IPS-18a (cell line): ENCODE measurements around the gene MPL.
A peak's percentile ranks its signal among the peaks of the same experiment; 100 is the strongest.
"Not testable (repeated sequence)": the region's sequence is repeated elsewhere in the genome, so short reads cannot be mapped to it uniquely, and the experiment has no call there.

ENCODE experiments used
- H3K27ac ChIP-seq: one replicate; pipeline ENCODE4 v1.5.1; 2013; ENCODE audit warnings: low read length
- H3K27me3 ChIP-seq: one replicate; pipeline ENCODE4 v1.6.1; 2013; ENCODE audit warnings: mild to moderate bottlenecking, low read length; ENCODE audit not compliant: control insufficient read depth, insufficient read depth
- H3K36me3 ChIP-seq: one replicate; pipeline ENCODE4 v1.6.1; 2013; ENCODE audit warnings: low read depth, low read length; ENCODE audit not compliant: control insufficient read depth
- H3K4me1 ChIP-seq: one replicate; pipeline ENCODE4 v1.6.1; 2013; ENCODE audit warnings: low read depth, low read length; ENCODE audit not compliant: control insufficient read depth
- H3K4me3 ChIP-seq: one replicate; pipeline ENCODE4 v1.5.1; 2013; ENCODE audit warnings: low read length
- H3K9ac ChIP-seq: one replicate; pipeline ENCODE4 v1.6.1; 2013; ENCODE audit warnings: mild to moderate bottlenecking, low read length, moderate library complexity
- H3K9me3 ChIP-seq: one replicate; pipeline ENCODE4 v1.6.1; 2013; ENCODE audit warnings: low read depth, low read length; ENCODE audit not compliant: control insufficient read depth

MPL gene

GRCh38 chr1:43363935-43364525 is 26.4 kb downstream of the MPL start:
- Histone ChIP-seq H3K36me3 (peaks cover 34% of the 10 kb centered on the region), H3K9me3 (no peaks in the 10 kb centered on the region), H3K9ac (no peak overlapping the region), H3K27me3 (no peaks in the 10 kb centered on the region), H3K4me3 (no peak overlapping the region), H3K27ac (no peak overlapping the region), H3K4me1 (peaks cover 28% of the 10 kb centered on the region)

GRCh38 chr1:43365678-43366077 is 28.1 kb downstream of the MPL start:
- H3K4me3 ChIP-seq, result no peak overlapping the region
- no peaks in the 10 kb centered on the region for H3K27me3 ChIP-seq
- no peaks in the 10 kb centered on the region for H3K9me3 ChIP-seq
- H3K27ac ChIP-seq, result no peak overlapping the region
- H3K36me3 ChIP-seq, result peaks cover 23% of the 10 kb centered on the region
- peaks cover 17% of the 10 kb centered on the region for H3K4me1 ChIP-seq
- no peak overlapping the region for H3K9ac ChIP-seq

DNA sequence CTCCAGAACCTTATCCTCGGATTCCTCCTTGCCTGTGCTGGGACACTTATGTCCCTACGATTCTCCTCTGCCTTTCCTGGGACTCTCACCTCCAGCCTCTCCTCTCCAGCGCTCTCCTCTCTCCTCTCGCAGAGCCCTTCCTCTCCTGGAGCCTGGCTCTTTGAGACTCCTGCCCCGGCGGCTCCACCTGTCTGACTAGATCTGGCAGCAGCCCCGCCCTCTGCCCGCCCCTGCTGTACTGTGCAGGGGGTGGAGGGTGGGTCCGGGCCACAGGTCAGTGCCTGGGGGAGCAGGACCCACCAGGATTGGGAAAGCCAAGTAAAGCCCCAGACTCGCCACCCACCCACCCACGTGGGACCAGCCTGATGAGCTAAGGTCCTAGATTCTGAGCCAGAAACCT is 28.6 kb downstream of the MPL start:
- Histone ChIP-seq H3K9me3 (no peaks in the 10 kb centered on the region), H3K27me3 (no peaks in the 10 kb centered on the region), H3K36me3 (peaks cover 18% of the 10 kb centered on the region), H3K4me3 (peak overlapping the region; percentile 80), H3K27ac (no peak overlapping the region), H3K9ac (no peak overlapping the region), H3K4me1 (peaks cover 17% of the 10 kb centered on the region)

GRCh38 chr1:43366601-43367025 is 29.0 kb downstream of the MPL start:
- no peaks in the 10 kb centered on the region for H3K27me3 ChIP-seq
- no peaks in the 10 kb centered on the region for H3K9me3 ChIP-seq
- peaks cover 14% of the 10 kb centered on the region for H3K36me3 ChIP-seq
- no peak overlapping the region for H3K9ac ChIP-seq
- H3K4me1 ChIP-seq, result peaks cover 17% of the 10 kb centered on the region
- H3K27ac ChIP-seq, result no peak overlapping the region
- peak overlapping the region; percentile 80 for H3K4me3 ChIP-seq

DNA sequence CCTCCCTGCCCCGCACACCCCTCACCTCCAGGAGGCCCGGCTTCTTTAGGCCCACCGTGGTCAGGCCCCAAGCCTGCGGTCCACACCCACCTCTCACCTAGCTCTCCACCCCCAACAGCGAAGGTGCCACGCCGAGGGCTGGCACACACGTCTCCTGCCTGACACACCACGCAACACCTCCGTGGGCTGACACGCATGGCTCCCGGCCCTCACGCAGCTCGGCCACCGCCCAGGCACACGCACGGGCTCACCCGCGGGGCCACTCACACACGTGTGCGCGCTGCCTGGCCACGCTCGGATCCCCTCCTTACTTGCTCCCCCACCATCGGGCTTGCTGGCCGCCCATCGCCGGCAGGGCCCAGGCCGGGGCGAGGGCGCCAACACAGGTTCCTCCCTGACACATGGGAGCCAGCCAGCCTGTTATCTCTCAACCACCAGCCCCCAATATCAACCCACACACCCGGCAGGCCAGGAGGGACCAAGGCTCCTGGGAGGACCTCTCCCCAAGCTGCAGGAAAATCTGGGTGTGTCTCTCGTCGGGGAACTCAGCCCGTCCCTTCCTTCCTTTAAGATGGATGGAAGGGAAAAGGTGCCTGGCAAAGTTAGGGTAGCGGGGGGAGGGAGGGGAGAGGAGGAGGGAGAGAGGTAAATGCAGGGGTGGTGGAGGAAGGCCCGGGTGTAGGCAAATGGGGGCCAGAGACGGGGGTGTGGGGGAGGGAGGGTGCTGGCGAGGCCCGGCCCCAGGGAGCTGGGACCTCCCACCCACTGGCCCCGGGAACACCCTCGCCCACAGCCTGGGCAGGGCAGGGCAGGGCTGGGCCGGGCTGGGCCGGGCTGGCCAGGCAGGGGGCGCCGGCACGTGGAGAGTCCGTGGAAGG is 29.6 kb downstream of the MPL start:
- Histone ChIP-seq H3K9ac (peak overlapping the region; percentile 58), H3K9me3 (no peaks in the 10 kb centered on the region), H3K27me3 (no peaks in the 10 kb centered on the region), H3K4me3 (peak overlapping the region; percentile 80), H3K27ac (no peak overlapping the region), H3K36me3 (peaks cover 8% of the 10 kb centered on the region), H3K4me1 (peaks cover 17% of the 10 kb centered on the region)

DNA sequence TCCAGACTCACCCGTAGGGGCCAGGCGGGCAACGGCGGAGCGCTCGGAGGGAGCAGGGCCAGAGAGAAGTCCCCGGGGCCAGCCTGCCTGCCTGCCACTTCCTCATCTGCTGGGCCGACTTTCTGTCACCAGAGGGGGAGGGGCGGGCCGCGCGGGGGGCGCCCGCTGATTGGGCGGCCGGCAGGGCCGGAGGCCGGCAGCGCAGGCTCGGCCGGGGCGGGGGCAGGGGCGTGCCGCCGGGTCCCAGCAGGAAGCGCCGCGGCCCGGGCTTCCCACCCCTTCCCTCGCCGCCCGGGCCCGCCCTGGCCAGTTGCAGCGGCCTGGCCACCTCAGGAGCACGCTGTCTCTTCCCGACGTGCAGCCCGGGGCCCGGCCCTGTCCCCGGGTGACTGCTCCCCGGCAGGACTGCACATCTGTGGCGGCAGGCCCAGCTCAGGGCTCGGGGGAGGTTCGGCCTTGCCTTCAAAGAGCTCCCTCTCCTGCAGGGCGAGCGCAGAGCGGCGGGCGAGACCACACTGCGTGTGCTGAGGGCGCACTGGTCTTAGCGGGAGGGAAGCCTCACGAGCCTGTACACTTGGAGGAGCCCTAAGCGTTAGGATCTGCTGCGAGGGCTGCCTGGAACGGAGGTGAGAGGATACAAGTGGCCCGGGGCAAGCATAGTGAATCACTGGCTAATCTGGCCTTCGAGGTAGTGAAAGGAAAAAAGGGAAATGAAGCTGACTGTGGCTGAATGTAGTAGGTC is 30.5 kb downstream of the MPL start, which contains the start of gene ELOVL1:
Gene ELOVL1 (minus strand): TSS at position 108 of the 742 bp plus-strand sequence. CDS start 2,402 bp downstream, outside the sequence.
- H3K27me3 ChIP-seq, result no peaks in the 10 kb centered on the region
- peaks cover 2% of the 10 kb centered on the region for H3K36me3 ChIP-seq
- no peaks in the 10 kb centered on the region for H3K9me3 ChIP-seq
- peaks cover 17% of the 10 kb centered on the region for H3K4me1 ChIP-seq
- H3K9ac ChIP-seq, result peak within 1 kb of the TSS; percentile 71
- H3K4me3 ChIP-seq, result peak within 1 kb of the TSS; percentile 80
- H3K27ac ChIP-seq, result no peak within 1 kb of the TSS

DNA sequence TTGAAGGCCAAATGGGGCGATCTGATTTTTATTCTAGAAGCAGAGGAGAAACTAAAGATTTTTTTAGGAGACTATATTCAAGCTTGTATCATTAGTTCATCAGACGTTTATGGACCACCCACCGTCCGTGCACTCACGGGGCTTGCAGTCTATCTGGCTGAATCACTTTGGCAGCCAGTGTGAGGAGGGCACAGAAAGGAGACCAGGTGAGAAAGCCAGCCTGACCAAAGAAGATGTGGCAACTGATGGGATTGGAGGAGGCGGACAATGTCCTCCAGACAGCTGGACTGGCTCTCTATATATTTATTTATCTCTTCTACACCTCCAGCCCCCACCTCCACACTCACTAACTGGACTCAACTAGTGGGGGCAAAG is 31.0 kb downstream of the MPL start:
- Histone ChIP-seq H3K27me3 (no peaks in the 10 kb centered on the region), H3K36me3 (no peaks in the 10 kb centered on the region), H3K27ac (no peak overlapping the region), H3K9me3 (no peaks in the 10 kb centered on the region), H3K9ac (peak overlapping the region; percentile 71), H3K4me3 (peak overlapping the region; percentile 65), H3K4me1 (peaks cover 17% of the 10 kb centered on the region)

DNA sequence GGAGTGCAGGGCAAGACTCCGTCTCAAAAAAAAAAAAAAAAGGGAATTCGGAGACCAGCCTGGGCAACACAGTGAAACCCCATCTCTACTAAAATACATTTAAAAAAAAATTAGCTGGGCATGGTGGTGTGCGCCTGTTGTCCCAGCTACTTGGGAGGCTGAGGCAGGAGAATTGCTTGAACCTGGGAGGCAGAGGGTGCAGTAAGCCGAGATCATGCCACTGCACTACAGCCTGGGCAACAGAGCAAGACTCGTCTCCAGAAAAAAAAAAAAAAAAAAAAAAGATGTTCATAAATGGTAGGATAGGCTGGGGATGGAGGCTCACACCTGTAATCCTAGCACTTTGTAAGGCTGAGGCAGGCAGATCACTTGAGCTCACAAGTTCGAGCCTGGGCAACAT is 32.2 kb downstream of the MPL start:
- H3K4me3 ChIP-seq, H3K27ac ChIP-seq, H3K9ac ChIP-seq, H3K36me3 ChIP-seq, H3K9me3 ChIP-seq, H3K27me3 ChIP-seq: not testable (repeated sequence)
- peaks cover 17% of the 10 kb centered on the region for H3K4me1 ChIP-seq

DNA sequence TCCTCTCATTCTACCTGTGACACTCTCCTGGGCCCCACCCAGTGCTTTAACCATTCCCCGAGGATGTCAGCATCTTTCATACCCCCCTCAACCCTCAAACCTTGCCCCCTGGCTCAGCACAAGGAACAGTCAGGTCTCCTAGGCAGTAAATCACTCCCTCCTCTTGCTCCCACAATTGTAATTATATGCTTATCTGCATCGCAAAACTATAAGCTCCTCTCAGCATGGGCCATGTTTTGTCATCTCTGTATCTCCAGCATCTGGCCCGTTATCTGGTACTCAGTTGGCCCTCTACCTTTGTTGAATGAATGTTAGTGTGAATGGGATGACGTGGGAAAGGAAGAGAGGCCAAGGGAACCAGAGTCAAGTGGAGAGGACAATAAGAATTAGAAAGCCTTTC is 32.9 kb downstream of the MPL start:
- H3K9ac ChIP-seq, result no peak overlapping the region
- H3K36me3 ChIP-seq, result no peaks in the 10 kb centered on the region
- H3K4me1 ChIP-seq, result peaks cover 17% of the 10 kb centered on the region
- H3K9me3 ChIP-seq, result no peaks in the 10 kb centered on the region
- H3K27me3 ChIP-seq, result no peaks in the 10 kb centered on the region
- H3K4me3 ChIP-seq, result no peak overlapping the region
- no peak overlapping the region for H3K27ac ChIP-seq

DNA sequence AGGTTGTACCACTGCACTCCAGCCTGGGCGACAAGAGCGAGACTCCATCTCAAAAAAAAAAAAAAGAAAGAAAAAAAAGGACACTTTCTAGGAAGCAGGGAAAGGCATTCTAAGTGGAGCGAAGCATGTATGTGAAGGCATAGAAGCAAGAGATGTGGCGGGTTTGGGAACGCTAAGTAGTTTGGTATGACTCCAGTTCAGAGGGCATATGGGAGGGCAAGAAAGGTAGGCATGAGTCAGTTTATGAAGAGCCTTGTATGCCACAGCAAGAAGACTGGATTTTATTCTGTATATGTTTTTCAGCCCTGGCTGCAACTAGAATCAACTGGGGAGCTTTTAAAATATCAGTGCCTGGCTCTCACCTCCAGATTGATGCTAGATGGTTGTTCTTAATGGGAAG is 34.6 kb downstream of the MPL start:
- Histone ChIP-seq H3K27me3 (no peaks in the 10 kb centered on the region), H3K9ac (no peak overlapping the region), H3K36me3 (no peaks in the 10 kb centered on the region), H3K9me3 (no peaks in the 10 kb centered on the region), H3K4me3 (no peak overlapping the region), H3K4me1 (peaks cover 4% of the 10 kb centered on the region), H3K27ac (no peak overlapping the region)

GRCh38 chr1:43373066-43373940 is 35.7 kb downstream of the MPL start:
- no peaks in the 10 kb centered on the region for H3K9me3 ChIP-seq
- no peaks in the 10 kb centered on the region for H3K27me3 ChIP-seq
- no peak overlapping the region for H3K4me3 ChIP-seq
- no peak overlapping the region for H3K27ac ChIP-seq
- no peaks in the 10 kb centered on the region for H3K36me3 ChIP-seq
- peaks cover 4% of the 10 kb centered on the region for H3K4me1 ChIP-seq
- H3K9ac ChIP-seq, result no peak overlapping the region
